Raji (cell line): Measurements from ENCODE around the gene RPL28.

ENCODE experiments used
- POLR2A ChIP-seq: IDR thresholded peaks from 2 replicates; pipeline ENCODE4 v1.6.1; 2011; ENCODE audit warnings: low read depth, low read length, control low read depth; ENCODE audit not compliant: insufficient read depth

RPL28 gene

DNA sequence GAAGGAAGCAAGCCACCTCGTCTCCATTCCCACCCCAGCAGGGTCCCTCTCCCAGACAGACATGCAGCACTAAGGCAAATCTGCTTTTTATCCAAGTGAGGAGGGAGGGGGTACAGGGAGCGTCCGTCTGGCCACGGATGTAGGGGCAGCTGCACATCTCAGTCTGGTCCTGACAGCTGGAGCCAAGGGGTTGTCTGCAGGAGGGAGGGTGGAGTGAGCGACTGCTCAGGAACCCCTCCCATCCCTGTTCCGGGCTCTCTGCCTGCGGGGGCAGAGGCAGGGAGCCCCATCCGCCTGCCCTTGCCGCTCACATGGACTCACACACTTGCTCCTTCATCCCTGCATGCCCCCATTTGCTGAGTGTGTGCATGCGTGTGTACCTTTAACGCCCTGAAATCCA, 6.6 kb upstream of the RPL28 start:
- TF ChIP-seq POLR2A: no peak

DNA sequence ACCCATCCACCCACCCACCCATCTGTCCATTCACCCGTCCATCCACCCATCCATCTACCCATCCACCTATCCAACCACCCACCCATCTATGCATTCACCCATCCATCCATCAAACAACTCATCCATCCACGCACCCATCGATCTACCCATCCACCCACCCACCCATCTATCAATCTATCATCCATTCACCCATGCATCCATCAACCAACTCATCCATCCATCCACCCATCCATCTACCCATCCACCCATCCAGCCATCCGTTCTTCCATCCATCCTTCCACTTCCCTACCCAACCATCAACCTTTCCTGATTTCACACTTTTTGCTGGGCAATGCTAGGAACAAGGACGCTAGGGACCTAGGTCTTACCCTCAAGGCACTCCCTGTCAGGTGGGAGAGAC, 3.7 kb upstream of the RPL28 start:
- no peak for TF ChIP-seq POLR2A

DNA sequence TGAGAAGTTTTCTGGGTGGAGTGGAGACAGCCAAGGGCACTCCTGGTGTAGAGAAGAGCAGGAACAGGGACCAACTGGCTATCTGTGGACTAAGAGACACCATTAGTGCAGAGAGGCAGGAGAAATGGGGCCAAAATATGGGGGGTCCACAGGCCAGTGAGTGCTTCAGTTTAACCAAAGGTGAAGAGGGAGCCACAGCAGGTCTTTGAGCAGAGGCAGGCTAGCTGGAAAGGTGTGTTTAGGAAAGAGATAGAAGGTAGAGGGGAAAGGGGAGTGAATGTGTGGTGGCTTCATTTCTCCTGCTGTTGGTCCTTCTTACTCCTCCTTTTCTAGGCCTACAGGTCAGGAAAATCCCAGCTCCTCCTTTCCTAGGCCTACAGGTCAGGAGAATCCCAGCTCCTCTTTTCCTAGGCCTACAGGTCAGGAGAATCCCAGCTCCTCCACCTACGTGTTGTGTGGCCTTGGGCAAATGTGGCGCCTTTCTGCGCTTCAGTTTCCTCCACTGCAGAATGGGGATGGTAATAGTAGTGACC, 3.1 kb upstream of the RPL28 start:
- TF ChIP-seq POLR2A: no peak

DNA sequence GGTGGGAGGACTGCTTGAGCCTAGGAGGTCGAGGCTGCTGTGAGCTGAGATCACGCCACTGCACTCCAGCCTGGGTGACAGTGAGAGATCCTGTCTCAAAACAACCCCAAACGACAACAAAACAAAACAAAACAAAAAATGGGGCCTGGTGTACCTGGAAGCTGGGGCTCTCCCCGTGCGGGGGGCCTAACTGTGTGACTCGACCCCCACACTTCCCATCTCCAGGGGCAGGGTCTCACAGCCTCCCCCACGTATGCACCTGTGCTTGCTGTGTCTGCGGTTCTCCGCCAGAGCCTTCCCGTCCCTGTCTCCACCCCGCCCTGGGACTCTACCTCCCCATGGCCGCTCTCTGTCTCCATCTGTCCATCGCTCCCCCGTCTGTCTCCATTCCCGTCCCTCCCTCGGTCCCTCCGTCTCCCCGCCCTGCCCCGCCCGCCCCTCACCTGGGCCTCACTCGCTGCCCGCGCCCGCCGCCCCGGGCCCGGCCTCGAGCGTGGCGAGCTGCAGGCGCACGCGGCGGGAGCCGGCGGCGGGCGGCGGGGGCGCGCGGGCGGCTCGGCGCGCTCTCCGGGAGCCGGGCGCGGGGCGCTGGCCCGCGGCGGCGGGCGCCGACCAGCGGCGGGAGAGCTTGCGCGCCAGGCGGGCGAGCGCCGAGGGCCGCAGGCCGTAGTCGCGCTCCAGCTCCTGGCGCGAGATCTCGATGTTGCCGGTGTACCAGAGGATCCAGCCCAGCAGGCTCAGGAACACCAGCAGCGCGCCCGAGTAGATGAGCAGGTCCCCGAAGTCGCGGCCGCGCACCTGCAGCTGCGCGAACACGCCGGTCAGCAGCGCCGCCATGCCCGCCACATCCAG, 2.2 kb upstream of the RPL28 start:
- TF ChIP-seq POLR2A: peak; percentile 41

DNA sequence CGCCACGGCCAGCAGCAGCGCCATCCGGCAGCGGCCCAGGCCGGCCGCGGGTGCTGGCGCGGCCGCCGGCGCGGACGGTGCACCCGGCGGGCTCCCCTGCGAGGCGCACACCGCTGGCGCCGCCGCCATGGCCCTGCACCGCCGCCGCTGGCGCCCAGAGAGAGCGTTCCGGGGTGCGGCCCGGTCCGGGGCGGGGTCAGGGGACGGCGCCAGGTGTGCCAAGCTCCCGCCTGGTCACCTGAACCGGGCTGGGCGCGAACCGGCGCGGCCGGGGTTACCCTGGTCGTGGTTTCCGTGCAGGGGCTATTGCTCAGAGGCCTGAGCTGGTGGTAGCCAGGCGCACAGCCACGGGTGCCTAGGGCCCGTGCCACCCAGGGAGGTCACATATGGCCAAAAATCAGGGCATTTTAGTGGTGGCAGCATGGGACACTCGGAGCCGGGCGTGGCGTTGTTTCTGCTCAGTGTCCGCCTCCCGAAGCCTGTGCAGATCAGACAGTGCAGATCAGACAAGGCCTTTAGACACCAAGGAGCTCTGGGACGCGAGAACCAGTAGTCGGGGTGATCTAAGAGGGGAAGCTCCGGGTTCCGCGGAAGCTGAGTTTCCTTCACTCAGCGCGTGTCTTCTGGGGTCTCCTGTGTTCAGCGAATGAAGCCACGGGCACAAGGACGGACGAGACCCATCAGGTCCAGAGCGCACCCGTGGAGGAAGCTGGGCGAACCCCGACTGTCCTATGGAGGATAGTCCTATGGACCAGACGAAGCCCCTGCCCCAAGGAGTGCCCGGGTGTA, 1.4 kb upstream of the RPL28 start, which contains the start of gene TMEM238:
TSS of gene TMEM238 (minus strand) at position 162 of the 789 bp plus-strand sequence. CDS start at position 129, 33 bp downstream.
- TF ChIP-seq POLR2A: peak; percentile 53

DNA sequence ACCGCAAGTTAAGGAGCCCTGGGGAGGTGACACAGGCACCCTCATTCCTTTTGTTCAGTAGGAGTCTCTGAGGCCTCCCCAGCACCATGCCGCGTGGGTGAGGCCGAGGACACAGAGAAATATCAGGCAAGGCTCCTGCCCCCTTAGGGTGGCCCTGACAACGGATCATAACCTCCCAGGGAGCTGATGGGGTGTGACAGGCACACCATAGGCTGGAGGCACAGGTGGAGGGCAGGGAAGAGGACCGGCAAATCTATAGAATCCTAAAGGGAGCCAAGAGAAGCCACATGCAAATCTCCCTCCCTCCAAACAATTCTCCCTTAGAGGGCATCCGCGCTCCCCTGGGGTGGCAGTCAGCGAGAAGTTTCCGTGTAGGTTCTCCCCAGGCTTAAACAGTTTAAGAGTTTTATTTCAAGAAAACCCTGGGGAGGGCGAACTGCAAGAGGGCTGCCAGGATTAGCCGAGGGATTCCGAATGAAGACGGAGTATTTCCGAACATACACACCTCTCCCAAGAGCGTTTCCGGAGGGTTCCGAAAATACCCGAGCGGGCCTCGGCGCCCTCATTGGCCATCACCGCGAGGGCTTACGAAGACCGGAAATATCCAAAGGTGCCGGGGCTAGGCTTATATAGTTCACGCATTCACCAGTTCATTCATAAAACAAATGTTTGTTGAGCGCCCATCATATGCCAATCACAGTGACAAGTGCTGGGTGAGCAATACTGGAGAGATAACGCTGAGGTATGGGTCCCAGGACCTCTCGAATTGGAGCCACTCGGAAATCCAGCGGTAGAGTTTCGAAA, 610 bp upstream of the RPL28 start:
- 0 out of 2 replicates have a peak, but pooled peaks have one; percentile 6 for TF ChIP-seq POLR2A

DNA sequence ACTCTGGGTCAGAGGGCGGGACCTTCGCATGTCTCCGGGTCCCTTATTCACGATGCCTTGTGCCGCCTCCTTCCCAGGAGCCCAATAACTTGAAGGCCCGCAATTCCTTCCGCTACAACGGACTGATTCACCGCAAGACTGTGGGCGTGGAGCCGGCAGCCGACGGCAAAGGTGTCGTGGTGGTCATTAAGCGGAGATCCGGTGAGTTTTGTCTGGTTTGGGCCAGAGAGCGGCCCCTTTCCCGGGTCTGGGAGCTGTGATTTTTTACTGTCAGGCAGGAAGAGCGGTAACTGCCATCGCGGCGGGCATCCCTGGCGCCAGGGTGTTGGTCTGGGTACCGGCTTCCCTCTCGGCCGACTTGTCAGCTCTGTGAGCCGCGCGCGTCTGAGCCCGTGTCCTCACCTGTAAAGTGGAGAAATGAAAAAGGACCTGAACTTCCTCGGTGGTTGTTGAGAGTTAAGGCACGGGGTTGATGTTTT, 800 bp downstream of the RPL28 start:
- TF ChIP-seq POLR2A: no peak

DNA sequence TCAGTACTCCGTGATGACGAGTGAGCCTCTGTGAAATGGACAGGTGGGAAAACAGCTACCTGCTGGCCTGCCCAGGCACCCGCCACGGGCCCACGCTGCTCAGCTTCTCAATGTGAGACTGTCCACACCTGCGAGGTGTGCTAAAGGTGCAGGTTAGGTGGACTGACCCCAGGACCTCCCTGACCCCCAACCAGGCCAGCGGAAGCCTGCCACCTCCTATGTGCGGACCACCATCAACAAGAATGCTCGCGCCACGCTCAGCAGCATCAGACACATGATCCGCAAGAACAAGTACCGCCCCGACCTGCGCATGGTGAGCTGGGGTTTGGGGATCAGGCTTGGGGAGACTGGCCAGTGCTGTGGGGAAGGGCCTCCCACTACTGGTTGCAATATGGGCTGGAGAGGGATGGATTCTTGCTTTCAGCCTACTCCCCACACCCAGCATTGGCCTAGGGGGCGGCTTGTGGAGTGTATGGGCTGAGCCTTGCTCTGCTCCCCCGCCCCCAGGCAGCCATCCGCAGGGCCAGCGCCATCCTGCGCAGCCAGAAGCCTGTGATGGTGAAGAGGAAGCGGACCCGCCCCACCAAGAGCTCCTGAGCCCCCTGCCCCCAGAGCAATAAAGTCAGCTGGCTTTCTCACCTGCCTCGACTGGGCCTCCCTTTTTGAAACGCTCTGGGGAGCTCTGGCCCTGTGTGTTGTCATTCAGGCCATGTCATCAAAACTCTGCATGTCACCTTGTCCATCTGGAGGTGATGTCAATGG, 2.2 kb downstream of the RPL28 start:
- TF ChIP-seq POLR2A: no peak

DNA sequence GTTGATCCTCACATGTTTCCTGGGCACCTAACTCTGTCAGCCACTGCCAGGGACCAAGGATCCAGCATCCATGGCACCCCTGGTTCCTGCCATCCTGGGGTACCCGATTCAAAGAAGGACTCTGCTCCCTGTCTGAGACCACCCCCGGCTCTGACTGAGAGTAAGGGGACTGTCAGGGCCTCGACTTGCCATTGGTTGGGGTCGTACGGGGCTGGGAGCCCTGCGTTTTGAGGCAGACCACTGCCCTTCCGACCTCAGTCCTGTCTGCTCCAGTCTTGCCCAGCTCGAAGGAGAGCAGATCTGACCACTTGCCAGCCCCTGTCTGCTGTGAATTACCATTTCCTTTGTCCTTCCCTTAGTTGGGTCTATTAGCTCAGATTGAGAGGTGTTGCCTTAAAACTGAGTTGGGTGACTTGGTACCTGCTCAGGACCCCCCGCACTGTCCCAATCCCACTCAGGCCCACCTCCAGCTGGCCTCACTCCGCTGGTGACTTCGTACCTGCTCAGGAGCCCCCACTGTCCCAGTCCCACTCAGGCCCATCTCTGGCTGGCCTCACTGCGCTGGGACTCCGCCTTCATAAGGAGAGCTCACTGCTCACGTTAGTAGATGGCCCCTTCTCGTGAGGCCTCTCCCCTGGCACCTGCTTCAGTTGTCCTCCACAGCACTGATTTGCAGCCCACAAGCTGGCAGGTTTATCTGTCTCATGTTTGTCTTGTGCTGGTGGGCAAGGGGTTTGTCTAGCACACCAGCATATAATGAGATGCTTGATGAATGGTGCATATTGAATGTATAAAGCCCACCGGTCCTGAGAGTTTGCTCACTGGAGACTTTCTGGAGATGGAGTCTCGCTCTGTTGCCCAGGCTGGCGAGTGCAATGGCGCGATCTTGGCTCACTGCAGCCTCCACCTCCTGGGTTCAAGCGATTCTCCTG, 3.9 kb downstream of the RPL28 start:
- peak; percentile 19; the same call in 1 of the 2 replicates for TF ChIP-seq POLR2A

DNA sequence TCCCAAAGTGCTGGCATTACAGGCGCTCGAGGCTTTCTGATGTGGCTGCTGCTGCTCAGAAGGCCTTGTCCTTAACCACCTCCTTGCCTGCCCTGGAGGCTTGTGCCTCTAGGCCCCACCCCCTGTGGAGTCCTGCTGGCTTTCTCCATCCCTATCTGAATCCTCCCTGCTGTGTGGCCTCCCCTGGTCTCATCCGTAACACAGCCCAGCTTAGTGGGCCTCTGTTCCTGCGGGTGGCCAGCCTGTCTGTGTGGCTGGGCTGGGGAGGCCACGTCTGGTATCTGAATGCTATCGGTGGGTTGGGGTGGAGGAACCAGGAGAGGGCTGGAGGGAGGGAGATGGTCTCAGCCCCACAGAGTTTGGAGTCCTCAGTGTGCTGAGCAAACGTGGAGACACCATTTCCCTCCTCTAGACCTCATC, 4.7 kb downstream of the RPL28 start:
- peak; percentile 34 for TF ChIP-seq POLR2A

DNA sequence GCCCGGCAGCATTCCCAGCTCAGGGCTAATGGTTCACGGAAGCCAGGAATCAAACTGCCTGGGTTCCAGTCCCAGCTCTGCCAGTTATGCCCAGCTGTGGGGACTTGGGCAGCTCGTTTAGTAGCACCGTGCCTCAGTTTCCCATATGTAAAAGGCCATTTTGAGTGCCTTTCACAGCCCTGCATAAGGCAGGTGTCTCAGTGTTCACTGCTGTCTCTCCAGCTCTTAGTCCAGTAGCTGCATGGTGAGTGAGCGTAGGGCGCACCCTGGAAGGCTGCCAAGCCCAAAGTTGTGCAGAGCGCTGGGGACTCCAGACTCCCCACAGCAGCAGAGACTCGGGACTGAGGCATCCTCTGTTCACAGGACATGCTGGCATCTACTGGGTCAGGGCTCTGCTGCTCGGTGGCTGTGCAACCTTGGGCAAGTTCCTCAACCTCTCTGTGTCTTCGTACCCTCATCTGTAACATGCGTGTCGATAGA, 5.5 kb downstream of the RPL28 start:
- TF ChIP-seq POLR2A: peak; percentile 50; the same call in 1 of the 2 replicates

DNA sequence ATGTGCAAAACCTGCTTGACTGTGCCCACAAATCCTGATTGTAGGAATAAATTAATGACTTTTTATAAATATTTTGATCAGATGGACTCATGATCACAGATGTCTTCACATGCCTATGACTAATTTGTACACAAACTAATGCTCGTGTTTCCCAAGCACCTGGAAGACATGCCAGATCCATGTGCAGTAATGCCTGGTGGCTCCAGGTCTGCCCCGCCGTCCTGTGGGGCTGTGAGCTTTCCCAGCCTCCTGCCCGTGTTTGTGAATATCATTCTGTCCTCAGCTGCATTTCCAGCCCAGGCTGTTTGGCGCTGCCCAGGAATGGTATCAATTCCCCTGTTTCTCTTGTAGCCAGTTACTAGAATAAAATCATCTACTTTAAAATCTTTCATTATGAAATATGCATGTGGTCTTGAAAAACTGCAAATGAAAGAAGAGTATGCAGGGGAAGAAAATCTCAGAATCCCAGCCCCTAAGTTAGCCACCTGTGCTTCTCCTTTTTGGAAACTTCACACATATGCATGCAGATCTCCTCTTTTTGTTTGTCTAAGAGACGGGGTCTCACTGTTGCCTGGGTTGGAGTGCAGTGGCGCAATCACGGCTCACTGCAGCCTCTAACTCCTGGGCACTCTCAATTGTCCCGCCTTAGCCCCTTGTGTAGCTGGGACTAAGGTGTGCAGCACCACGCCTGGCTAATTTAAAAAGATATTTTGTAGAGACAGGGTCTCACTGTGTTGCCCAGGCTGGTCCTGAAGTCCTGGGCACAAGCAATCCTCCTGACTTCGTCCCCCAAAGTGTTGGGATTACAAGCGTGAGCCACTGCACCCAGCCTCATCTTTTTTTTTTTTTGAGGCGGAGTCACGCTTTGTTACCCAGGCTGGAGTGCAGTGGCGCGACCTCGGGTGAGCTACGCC, 6.2 kb downstream of the RPL28 start:
- no peak for TF ChIP-seq POLR2A
